Astrocyte of the spinal cord (primary cell): Measurements from ENCODE around the gene PDK1.

Experiments used
- DNase-seq: peaks from one replicate; pipeline ENCODE4 v3.0.0; 2011; ENCODE audit warnings: low read depth, low spot score
- H3K4me3 ChIP-seq: 2 replicates; pipeline ENCODE4 v1.5.1; 2011; ENCODE audit warnings: low read depth, mild to moderate bottlenecking, low read length, moderate library complexity
- CTCF ChIP-seq: IDR thresholded peaks from 2 replicates; pipeline ENCODE4 v1.5.1; 2012; ENCODE audit warnings: low read depth, mild to moderate bottlenecking, low read length, inconsistent platforms
- in situ Hi-C: cut with HindIII; loops from 2 replicates; pipeline ENCODE4 v1.10.0; 2017; ENCODE audit warnings: low sequenced_read_pairs

Gene PDK1

DNA sequence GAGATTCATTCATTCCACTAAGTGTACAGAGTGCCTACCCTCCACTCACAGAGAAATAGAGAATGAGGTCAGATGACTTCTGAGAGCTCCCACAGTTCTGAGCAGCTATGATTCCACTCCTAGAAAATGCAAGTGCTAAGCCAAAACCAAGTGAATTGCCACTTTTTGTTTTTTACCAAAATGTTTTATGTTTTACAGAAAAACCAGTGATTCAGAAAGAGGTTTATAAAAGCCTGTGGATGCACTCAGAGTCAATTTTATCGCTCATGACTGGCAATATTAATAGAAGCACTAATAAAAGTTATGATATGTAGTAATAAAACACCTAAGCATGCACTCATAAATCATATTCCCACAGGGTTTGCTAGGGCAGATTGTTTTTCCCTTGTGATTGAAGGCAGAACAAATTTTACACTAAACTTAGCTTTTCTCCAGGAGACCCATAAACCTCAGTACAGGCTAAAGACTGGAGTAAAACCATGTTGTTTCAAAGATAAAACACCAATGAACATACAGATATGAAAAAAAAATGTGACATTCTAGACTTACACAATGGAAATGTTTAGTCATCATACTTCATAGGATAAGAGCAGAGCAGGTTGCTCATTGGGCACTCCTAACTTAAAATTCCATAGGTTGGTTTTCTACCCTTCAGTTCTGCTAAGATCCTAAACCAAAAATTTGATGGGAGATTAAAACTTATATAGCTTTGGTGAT lies 67.5 kb downstream of the PDK1 start:
- peak; percentile 77 for DNase-seq
- in situ Hi-C loops, result no loop called here
- no peak for TF ChIP-seq CTCF
- no peak overlapping the region for H3K4me3 ChIP-seq

- DNase-seq, result no peak
- in situ Hi-C loops, result no loop called here
- no peak for TF ChIP-seq CTCF
- no peak overlapping the region for H3K4me3 ChIP-seq
These were observed 69.1 kb downstream of the PDK1 start for GRCh38 chr2:172624996-172625395.

- H3K4me3 ChIP-seq, result no peak overlapping the region
- DNase-seq, result no peak
- in situ Hi-C loops, result no loop called here
- TF ChIP-seq CTCF, result no peak
These were observed 71.3 kb downstream of the PDK1 start for GRCh38 chr2:172627181-172627580.

DNA sequence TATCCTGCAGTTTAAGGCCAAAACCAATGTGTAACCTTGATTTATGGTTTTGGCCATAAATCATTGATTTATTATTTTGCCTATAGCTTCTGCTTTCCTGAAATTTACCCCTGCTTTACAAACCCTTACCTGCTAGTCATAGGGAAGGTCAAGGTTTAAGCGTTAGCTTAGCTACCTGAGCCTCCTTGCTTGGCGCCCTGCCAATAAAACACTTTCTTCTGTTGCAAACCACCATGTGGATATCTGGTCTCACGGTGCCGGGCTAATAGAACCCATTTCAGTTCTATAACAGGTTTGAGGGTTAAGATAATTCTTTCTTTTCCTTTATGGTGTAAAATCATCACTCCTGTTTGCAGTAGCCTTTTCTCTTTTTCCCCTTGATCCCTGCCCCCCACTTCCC lies 72.2 kb downstream of the PDK1 start:
- in situ Hi-C loops, result no loop called here
- no peak for TF ChIP-seq CTCF
- H3K4me3 ChIP-seq, result no peak overlapping the region
- DNase-seq, result no peak

DNA sequence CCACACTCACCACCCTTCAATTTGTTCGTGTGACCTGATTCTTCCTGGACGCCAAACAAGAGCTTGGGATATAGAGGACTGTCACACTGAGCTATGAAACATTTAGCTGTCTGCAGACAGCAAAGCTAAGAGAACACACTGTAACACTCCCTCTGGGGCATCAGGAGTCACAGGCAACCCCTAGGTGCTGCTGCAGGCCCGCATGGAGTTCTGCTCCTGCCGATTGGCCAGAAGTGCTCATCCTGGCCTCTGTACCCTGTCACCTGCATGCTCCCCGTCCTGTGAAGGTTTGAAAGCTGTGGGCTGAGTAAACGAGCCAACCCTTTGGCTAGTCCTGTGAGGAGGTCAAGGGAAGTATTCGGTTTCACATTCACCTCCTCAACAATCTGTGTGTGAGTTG lies 73.7 kb downstream of the PDK1 start:
- no peak overlapping the region for H3K4me3 ChIP-seq
- no peak for TF ChIP-seq CTCF
- DNase-seq, result no peak
- in situ Hi-C loops, result no loop called here

GRCh38 chr2:172630181-172630580 lies 74.3 kb downstream of the PDK1 start:
- DNase-seq, result no peak
- H3K4me3 ChIP-seq, result no peak overlapping the region
- no peak for TF ChIP-seq CTCF
- in situ Hi-C loops, result no loop called here
